Thyroid gland (tissue), 4 donors: ENCODE measurements around the gene CTAGE1.

Source experiments
- POLR2A ChIP-seq, 2 donors: fragments of 450-650 bp; IDR thresholded peaks; one replicate each; pipeline ENCODE4 v1.6.1; 2017; ENCODE audit warnings: antibody characterized with exemption in 2 of 2, mild to moderate bottlenecking in 2 of 2, moderate library complexity in 1 of 2
- TF ChIP-seq, protein P1 (sequence below), 6 experiments: fragments of 200-600 bp in 3 of 6; fragments of 450-650 bp in 3 of 6; sonication (generic) in 3 of 6; IDR thresholded peaks; one replicate each; pipeline ENCODE4 v1.5.1; 2016 to 2019; ENCODE audit warnings: antibody characterized with exemption in 6 of 6, mild to moderate bottlenecking in 2 of 6, inconsistent platforms in 1 of 6, moderate library complexity in 1 of 6

DNA sequence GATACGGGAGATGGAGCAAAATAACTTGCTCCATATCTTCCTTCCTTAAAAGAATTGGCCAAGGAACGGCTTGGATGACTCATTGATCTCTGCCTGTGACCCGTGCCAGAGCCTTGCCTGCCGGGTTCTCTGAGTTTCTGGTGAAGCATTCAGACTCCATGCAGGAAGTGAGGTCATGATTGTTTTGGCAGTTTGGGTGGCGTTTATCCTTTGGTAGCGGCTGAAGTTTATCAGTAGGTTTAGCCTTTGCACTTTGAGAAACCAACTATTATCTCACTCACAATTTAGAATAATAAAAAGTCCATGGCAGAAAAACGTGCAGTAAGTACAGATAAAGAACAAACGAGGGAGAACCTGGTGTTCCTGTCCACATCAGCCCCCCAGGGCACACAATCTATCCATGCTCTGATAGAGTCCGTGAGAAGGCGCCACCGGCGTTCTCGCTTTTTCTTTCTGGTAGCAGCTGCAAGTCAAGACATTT, 15.0 kb upstream of the CTAGE1 start:
- TF ChIP-seq, protein P1, sequence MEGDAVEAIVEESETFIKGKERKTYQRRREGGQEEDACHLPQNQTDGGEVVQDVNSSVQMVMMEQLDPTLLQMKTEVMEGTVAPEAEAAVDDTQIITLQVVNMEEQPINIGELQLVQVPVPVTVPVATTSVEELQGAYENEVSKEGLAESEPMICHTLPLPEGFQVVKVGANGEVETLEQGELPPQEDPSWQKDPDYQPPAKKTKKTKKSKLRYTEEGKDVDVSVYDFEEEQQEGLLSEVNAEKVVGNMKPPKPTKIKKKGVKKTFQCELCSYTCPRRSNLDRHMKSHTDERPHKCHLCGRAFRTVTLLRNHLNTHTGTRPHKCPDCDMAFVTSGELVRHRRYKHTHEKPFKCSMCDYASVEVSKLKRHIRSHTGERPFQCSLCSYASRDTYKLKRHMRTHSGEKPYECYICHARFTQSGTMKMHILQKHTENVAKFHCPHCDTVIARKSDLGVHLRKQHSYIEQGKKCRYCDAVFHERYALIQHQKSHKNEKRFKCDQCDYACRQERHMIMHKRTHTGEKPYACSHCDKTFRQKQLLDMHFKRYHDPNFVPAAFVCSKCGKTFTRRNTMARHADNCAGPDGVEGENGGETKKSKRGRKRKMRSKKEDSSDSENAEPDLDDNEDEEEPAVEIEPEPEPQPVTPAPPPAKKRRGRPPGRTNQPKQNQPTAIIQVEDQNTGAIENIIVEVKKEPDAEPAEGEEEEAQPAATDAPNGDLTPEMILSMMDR (IDR thresholded peaks at IDR 0.05), result no peak
- TF ChIP-seq POLR2A (IDR thresholded peaks at IDR 0.05), result no peak
